GM12878 (cell line): ENCODE results near the gene TERF2IP. TPM values are rescaled to one million over a fixed set of nuclear protein-coding genes. Genes with fewer than 3 reads are reported as not detected.

Experiments
- CBX5 ChIP-seq: sonication (generic); IDR thresholded peaks from 2 replicates; pipeline ENCODE4 v1.6.1; 2016; ENCODE audit warnings: low read depth, moderate library complexity, mild to moderate bottlenecking, inconsistent platforms
- EZH2 ChIP-seq: IDR thresholded peaks from 2 replicates; pipeline ENCODE4 v1.6.1; 2012; ENCODE audit warnings: low read depth, mild to moderate bottlenecking, control low read depth, inconsistent platforms, low read length, borderline replicate concordance; ENCODE audit not compliant: control insufficient read depth
- IKZF2 ChIP-seq, 2 experiments: fragments of 450-650 bp; IDR thresholded peaks; 2 replicates each; pipeline ENCODE4 v1.6.1; 2017; ENCODE audit warnings: mild to moderate bottlenecking in 2 of 2, moderate library complexity in 2 of 2
- RAD21 ChIP-seq: IDR thresholded peaks from 2 replicates; pipeline ENCODE4 v1.6.1; 2011; ENCODE audit warnings: mild to moderate bottlenecking, low read depth, low read length, moderate library complexity; ENCODE audit not compliant: insufficient read depth
- RBBP5 ChIP-seq: fragments of 200-600 bp; sonication (generic); conservative IDR thresholded peaks from 2 replicates; pipeline ENCODE4 v1.6.1; 2016
- RELA ChIP-seq: fragments of 450-650 bp; IDR thresholded peaks from 2 replicates; pipeline ENCODE4 v1.8.0; 2014; ENCODE audit warnings: borderline replicate concordance; ENCODE audit not compliant: partially characterized antibody
- SIN3A ChIP-seq: IDR thresholded peaks from 2 replicates; pipeline ENCODE4 v1.6.1; 2012; ENCODE audit warnings: low read depth, low read length, improper control_type of control experiment
- STAT3 ChIP-seq: IDR thresholded peaks from 2 replicates; pipeline ENCODE4 v1.6.1; 2011; ENCODE audit warnings: low read depth, low read length, improper control_type of control experiment
- ZNF384 ChIP-seq: IDR thresholded peaks from 2 replicates; pipeline ENCODE4 v1.6.1; 2012; ENCODE audit warnings: low read depth, mild to moderate bottlenecking, low read length, improper control_type of control experiment, borderline replicate concordance
- polyA plus RNA-seq, 11 experiments: library from polyadenylated mRNA; depleted of rRNA in 4 of 11; unstranded in 6 of 11; stranded (reverse) in 5 of 11; fragments of >200 nt; fragmentation: Nextera tagmentation in 4 of 11; fragmentation: Illumina TruSeq in 1 of 11; extraction: Ambion mirVana in 4 of 11; extraction: Trizol in 1 of 11; gene quantifications; 1 replicate in 1 of 11; 2 replicates in 10 of 11; pipeline versions ENCODE4 v1.2.1 to v1.2.3, GENCODE V29; 2011 to 2016; ENCODE audit warnings: inconsistent platforms in 2 of 11, missing spikeins in 2 of 11, low read depth in 1 of 11
- total RNA-seq, 4 experiments: library from RNA; depleted of rRNA in 3 of 4; stranded (reverse); fragments of >200 nt in 3 of 4; fragmentation: Illumina TruSeq in 1 of 4; extraction: Trizol in 1 of 4; gene quantifications; 2 replicates each; pipeline versions ENCODE4 v1.2.1 to v1.2.3, GENCODE V29; 2013 to 2021
- TF ChIP-seq, protein P1 (sequence below): fragments of 450-650 bp; conservative IDR thresholded peaks from 2 replicates; pipeline ENCODE4 v1.6.1; 2017; ENCODE audit warnings: mild to moderate bottlenecking, moderate library complexity
- TF ChIP-seq, protein P2 (sequence below): fragments of 450-650 bp; formaldehyde crosslinking; IDR thresholded peaks from 2 replicates; pipeline ENCODE4 v1.4.0; 2022; ENCODE audit warnings: mild to moderate bottlenecking, moderate library complexity
- TF ChIP-seq, protein P3 (sequence below): fragments of 150-350 bp; IDR thresholded peaks from 2 replicates; pipeline ENCODE4 v1.6.1; 2014; ENCODE audit warnings: mild to moderate bottlenecking, low read depth, low read length
- TF ChIP-seq, protein P4 (sequence below): IDR thresholded peaks from 2 replicates; pipeline ENCODE4 v1.6.1; 2012; ENCODE audit warnings: low read depth, low read length, improper control_type of control experiment
- TF ChIP-seq, protein P5 (sequence below): fragments of 450-650 bp; IDR thresholded peaks from 2 replicates; pipeline ENCODE4 v1.6.1; 2016; ENCODE audit warnings: mild to moderate bottlenecking
- TF ChIP-seq, protein P6 (sequence below): fragments of 450-650 bp; IDR thresholded peaks from 2 replicates; pipeline ENCODE4 v1.6.1; 2017; ENCODE audit warnings: mild to moderate bottlenecking
- TF ChIP-seq, protein P7 (sequence below): fragments of 450-650 bp; IDR thresholded peaks from 2 replicates; pipeline ENCODE4 v1.6.1; 2016; ENCODE audit warnings: mild to moderate bottlenecking

TERF2IP gene
- total and polyA plus RNA-seq, 10 of the 15 experiments (the other 5 are each of a cell fraction or from before 2014, with no cell fraction given): 19.6 to 93.1 (median 54.4) TPM

DNA sequence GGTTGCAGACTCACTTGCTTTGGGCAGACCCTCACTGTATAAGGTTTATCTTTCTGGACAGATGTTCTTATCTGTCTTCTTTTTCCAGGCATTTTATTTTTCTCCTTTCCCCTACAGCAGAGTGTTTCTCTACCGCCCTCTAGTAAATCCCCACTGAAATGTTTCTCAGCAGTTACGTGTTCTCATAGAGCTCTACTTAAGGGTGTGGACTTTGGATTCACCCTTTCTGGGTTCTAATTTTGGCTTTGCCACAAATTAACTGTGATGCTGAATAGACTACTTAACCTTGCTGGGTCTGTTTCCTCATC, 26.4 kb upstream of the TERF2IP start (continued):
- TF ChIP-seq, protein P1, sequence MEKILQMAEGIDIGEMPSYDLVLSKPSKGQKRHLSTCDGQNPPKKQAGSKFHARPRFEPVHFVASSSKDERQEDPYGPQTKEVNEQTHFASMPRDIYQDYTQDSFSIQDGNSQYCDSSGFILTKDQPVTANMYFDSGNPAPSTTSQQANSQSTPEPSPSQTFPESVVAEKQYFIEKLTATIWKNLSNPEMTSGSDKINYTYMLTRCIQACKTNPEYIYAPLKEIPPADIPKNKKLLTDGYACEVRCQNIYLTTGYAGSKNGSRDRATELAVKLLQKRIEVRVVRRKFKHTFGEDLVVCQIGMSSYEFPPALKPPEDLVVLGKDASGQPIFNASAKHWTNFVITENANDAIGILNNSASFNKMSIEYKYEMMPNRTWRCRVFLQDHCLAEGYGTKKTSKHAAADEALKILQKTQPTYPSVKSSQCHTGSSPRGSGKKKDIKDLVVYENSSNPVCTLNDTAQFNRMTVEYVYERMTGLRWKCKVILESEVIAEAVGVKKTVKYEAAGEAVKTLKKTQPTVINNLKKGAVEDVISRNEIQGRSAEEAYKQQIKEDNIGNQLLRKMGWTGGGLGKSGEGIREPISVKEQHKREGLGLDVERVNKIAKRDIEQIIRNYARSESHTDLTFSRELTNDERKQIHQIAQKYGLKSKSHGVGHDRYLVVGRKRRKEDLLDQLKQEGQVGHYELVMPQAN: no peak
- TF ChIP-seq, protein P2, sequence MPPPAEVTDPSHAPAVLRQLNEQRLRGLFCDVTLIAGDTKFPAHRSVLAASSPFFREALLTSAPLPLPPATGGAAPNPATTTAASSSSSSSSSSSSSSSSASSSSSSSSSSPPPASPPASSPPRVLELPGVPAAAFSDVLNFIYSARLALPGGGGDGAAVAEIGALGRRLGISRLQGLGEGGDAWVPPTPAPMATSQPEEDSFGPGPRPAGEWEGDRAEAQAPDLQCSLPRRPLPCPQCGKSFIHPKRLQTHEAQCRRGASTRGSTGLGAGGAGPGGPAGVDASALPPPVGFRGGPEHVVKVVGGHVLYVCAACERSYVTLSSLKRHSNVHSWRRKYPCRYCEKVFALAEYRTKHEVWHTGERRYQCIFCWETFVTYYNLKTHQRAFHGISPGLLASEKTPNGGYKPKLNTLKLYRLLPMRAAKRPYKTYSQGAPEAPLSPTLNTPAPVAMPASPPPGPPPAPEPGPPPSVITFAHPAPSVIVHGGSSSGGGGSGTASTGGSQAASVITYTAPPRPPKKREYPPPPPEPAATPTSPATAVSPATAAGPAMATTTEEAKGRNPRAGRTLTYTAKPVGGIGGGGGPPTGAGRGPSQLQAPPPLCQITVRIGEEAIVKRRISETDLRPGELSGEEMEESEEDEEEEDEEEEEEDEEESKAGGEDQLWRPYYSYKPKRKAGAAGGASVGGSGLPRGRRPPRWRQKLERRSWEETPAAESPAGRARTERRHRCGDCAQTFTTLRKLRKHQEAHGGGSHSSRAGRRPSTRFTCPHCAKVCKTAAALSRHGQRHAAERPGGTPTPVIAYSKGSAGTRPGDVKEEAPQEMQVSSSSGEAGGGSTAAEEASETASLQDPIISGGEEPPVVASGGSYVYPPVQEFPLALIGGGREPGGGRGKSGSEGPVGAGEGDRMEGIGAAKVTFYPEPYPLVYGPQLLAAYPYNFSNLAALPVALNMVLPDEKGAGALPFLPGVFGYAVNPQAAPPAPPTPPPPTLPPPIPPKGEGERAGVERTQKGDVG: no peak
- TF ChIP-seq, protein P3, sequence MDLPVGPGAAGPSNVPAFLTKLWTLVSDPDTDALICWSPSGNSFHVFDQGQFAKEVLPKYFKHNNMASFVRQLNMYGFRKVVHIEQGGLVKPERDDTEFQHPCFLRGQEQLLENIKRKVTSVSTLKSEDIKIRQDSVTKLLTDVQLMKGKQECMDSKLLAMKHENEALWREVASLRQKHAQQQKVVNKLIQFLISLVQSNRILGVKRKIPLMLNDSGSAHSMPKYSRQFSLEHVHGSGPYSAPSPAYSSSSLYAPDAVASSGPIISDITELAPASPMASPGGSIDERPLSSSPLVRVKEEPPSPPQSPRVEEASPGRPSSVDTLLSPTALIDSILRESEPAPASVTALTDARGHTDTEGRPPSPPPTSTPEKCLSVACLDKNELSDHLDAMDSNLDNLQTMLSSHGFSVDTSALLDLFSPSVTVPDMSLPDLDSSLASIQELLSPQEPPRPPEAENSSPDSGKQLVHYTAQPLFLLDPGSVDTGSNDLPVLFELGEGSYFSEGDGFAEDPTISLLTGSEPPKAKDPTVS: no peak
- TF ChIP-seq ZNF384 (no peak), EZH2 (no peak), RBBP5 (no peak), SIN3A (no peak), RELA (no peak), IKZF2 (IDR thresholded peaks at IDR 0.05) (no peak; a peak in 2 of 4 replicates), RAD21 (peak; percentile 81), STAT3 (no peak), CBX5 (no peak)
- TF ChIP-seq, protein P4, sequence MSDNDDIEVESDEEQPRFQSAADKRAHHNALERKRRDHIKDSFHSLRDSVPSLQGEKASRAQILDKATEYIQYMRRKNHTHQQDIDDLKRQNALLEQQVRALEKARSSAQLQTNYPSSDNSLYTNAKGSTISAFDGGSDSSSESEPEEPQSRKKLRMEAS: no peak
- TF ChIP-seq, protein P5, sequence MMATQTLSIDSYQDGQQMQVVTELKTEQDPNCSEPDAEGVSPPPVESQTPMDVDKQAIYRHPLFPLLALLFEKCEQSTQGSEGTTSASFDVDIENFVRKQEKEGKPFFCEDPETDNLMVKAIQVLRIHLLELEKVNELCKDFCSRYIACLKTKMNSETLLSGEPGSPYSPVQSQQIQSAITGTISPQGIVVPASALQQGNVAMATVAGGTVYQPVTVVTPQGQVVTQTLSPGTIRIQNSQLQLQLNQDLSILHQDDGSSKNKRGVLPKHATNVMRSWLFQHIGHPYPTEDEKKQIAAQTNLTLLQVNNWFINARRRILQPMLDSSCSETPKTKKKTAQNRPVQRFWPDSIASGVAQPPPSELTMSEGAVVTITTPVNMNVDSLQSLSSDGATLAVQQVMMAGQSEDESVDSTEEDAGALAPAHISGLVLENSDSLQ: no peak
- TF ChIP-seq, protein P6, sequence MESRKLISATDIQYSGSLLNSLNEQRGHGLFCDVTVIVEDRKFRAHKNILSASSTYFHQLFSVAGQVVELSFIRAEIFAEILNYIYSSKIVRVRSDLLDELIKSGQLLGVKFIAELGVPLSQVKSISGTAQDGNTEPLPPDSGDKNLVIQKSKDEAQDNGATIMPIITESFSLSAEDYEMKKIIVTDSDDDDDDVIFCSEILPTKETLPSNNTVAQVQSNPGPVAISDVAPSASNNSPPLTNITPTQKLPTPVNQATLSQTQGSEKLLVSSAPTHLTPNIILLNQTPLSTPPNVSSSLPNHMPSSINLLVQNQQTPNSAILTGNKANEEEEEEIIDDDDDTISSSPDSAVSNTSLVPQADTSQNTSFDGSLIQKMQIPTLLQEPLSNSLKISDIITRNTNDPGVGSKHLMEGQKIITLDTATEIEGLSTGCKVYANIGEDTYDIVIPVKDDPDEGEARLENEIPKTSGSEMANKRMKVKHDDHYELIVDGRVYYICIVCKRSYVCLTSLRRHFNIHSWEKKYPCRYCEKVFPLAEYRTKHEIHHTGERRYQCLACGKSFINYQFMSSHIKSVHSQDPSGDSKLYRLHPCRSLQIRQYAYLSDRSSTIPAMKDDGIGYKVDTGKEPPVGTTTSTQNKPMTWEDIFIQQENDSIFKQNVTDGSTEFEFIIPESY: no peak
- TF ChIP-seq, protein P7, sequence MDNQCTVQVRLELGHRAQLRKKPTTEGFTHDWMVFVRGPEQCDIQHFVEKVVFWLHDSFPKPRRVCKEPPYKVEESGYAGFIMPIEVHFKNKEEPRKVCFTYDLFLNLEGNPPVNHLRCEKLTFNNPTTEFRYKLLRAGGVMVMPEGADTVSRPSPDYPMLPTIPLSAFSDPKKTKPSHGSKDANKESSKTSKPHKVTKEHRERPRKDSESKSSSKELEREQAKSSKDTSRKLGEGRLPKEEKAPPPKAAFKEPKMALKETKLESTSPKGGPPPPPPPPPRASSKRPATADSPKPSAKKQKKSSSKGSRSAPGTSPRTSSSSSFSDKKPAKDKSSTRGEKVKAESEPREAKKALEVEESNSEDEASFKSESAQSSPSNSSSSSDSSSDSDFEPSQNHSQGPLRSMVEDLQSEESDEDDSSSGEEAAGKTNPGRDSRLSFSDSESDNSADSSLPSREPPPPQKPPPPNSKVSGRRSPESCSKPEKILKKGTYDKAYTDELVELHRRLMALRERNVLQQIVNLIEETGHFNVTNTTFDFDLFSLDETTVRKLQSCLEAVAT: no peak
